Eye (tissue), 1 donor: ENCODE results near the gene HOXA2.

ENCODE experiments used
- DNase-seq: peaks from one replicate; pipeline ENCODE4 v3.0.0-alpha.2; 2015

The HOXA2 gene

GRCh38 chr7:27097686-27098577 lies 4.6 kb downstream of the HOXA2 start:
- peak; percentile 46 for DNase-seq

GRCh38 chr7:27096768-27097514 lies 5.5 kb downstream of the HOXA2 start:
- DNase-seq, result no peak

- peak; percentile 71 for DNase-seq
Measured at GRCh38 chr7:27095897-27096767, 6.4 kb downstream of the HOXA2 start, which contains the start of gene HOXA1. TSS of gene HOXA1 (minus strand) at chr7:27096000. CDS start at chr7:27095912, 88 bp downstream.

GRCh38 chr7:27095050-27095896 lies 7.2 kb downstream of the HOXA2 start:
- peak; percentile 33 for DNase-seq

GRCh38 chr7:27094304-27095049 lies 8.0 kb downstream of the HOXA2 start:
- peak; percentile 32 for DNase-seq

- peak; percentile 19 for DNase-seq
Measured at GRCh38 chr7:27093184-27093895, 9.1 kb downstream of the HOXA2 start.

GRCh38 chr7:27092819-27093110 lies 9.7 kb downstream of the HOXA2 start:
- DNase-seq, result no peak

GRCh38 chr7:27091941-27092818 lies 10.3 kb downstream of the HOXA2 start:
- DNase-seq, result peak; percentile 32

- DNase-seq, result peak; percentile 33
Measured at GRCh38 chr7:27091105-27091504, 11.4 kb downstream of the HOXA2 start.

GRCh38 chr7:27088002-27088922 lies 14.2 kb downstream of the HOXA2 start:
- peak; percentile 53 for DNase-seq

GRCh38 chr7:27083646-27084045 lies 18.8 kb downstream of the HOXA2 start:
- no peak for DNase-seq

- no peak for DNase-seq
Measured at GRCh38 chr7:27082171-27082570, 20.3 kb downstream of the HOXA2 start.

GRCh38 chr7:27080844-27081436 lies 21.5 kb downstream of the HOXA2 start:
- no peak for DNase-seq

- no peak for DNase-seq
Measured at GRCh38 chr7:27079234-27079975, 23.1 kb downstream of the HOXA2 start.

GRCh38 chr7:27078616-27079233 lies 23.8 kb downstream of the HOXA2 start:
- no peak for DNase-seq

GRCh38 chr7:27073076-27073475 lies 29.4 kb downstream of the HOXA2 start:
- no peak for DNase-seq
